MM.1S (cell line): ENCODE measurements around the gene LDLRAD4.

Source experiments
- DNase-seq: peaks from one replicate; pipeline ENCODE4 v3.0.0-alpha.2; 2015
- H2AFZ ChIP-seq: fragments of 300-600 bp; sonication (generic); 2 replicates; pipeline ENCODE4 v1.6.0; 2016; ENCODE audit warnings: antibody characterized with exemption, low read length
- H3F3A ChIP-seq: fragments of 300-600 bp; sonication (generic); 2 replicates; pipeline ENCODE4 v1.6.1; 2016; ENCODE audit warnings: mild to moderate bottlenecking, antibody characterized with exemption, low read length, moderate library complexity, mixed read lengths; ENCODE audit not compliant: insufficient read depth
- H3K27ac ChIP-seq: fragments of 300-600 bp; sonication (generic); 2 replicates; pipeline ENCODE4 v1.5.1; 2016; ENCODE audit warnings: mild to moderate bottlenecking, low read length
- H3K27me3 ChIP-seq: fragments of 300-600 bp; sonication (generic); replicated peaks from 2 replicates; pipeline ENCODE4 v1.6.0; 2016; ENCODE audit warnings: low read length; ENCODE audit not compliant: insufficient read depth
- H3K36me3 ChIP-seq: fragments of 300-600 bp; sonication (generic); replicated peaks from 2 replicates; pipeline ENCODE4 v1.6.1; 2016; ENCODE audit warnings: mild to moderate bottlenecking, low read length, mixed read lengths; ENCODE audit not compliant: insufficient read depth
- H3K4me1 ChIP-seq: fragments of 300-600 bp; sonication (generic); 2 replicates; pipeline ENCODE4 v1.6.1; 2016; ENCODE audit warnings: low read length, mixed read lengths
- H3K4me2 ChIP-seq: fragments of 300-600 bp; sonication (generic); 2 replicates; pipeline ENCODE4 v1.6.0; 2016; ENCODE audit warnings: low read depth, low read length
- H3K4me3 ChIP-seq: fragments of 300-600 bp; sonication (generic); 2 replicates; pipeline ENCODE4 v1.5.1; 2016; ENCODE audit warnings: low read length, mixed read lengths
- H3K79me2 ChIP-seq: fragments of 300-600 bp; sonication (generic); 2 replicates; pipeline ENCODE4 v1.6.1; 2016; ENCODE audit warnings: mixed run types, low read length, mixed read lengths
- H3K9ac ChIP-seq: fragments of 300-600 bp; sonication (generic); 2 replicates; pipeline ENCODE4 v1.6.1; 2016; ENCODE audit warnings: low read length, mixed read lengths
- H3K9me2 ChIP-seq: fragments of 300-600 bp; sonication (generic); replicated peaks from 2 replicates; pipeline ENCODE4 v1.6.1; 2016; ENCODE audit warnings: mild to moderate bottlenecking, low read length, mixed read lengths; ENCODE audit not compliant: insufficient read depth
- H3K9me3 ChIP-seq: fragments of 300-600 bp; sonication (generic); replicated peaks from 2 replicates; pipeline ENCODE4 v1.6.1; 2016; ENCODE audit warnings: mild to moderate bottlenecking, low read length, mixed read lengths; ENCODE audit not compliant: insufficient read depth
- H4K20me1 ChIP-seq: fragments of 300-600 bp; sonication (generic); 2 replicates; pipeline ENCODE4 v1.6.1; 2016; ENCODE audit warnings: mild to moderate bottlenecking, low read length, moderate library complexity, mixed read lengths; ENCODE audit not compliant: insufficient read depth
- EZH2 ChIP-seq: fragments of 300-600 bp; sonication (generic); optimal IDR thresholded peaks from 2 replicates; pipeline ENCODE3; 2017; ENCODE audit warnings: low read depth, mild to moderate bottlenecking, antibody characterized with exemption, low read length, mixed read lengths
- EZH2phosphoT487 ChIP-seq: fragments of 300-600 bp; sonication (generic); IDR thresholded peaks from 2 replicates; pipeline ENCODE4 v1.6.1; 2018; ENCODE audit warnings: antibody characterized with exemption, low read length
- TF ChIP-seq, protein P1 (sequence below): fragments of 300-600 bp; sonication (generic); IDR thresholded peaks from 2 replicates; pipeline ENCODE4 v1.5.1; 2016; ENCODE audit warnings: antibody characterized with exemption, low read length, mixed read lengths

The LDLRAD4 gene

GRCh38 chr18:13546638-13547037 lies 328.1 kb downstream of the LDLRAD4 start:
- H3K9ac ChIP-seq, result no peak overlapping the region
- TF ChIP-seq, protein P1, sequence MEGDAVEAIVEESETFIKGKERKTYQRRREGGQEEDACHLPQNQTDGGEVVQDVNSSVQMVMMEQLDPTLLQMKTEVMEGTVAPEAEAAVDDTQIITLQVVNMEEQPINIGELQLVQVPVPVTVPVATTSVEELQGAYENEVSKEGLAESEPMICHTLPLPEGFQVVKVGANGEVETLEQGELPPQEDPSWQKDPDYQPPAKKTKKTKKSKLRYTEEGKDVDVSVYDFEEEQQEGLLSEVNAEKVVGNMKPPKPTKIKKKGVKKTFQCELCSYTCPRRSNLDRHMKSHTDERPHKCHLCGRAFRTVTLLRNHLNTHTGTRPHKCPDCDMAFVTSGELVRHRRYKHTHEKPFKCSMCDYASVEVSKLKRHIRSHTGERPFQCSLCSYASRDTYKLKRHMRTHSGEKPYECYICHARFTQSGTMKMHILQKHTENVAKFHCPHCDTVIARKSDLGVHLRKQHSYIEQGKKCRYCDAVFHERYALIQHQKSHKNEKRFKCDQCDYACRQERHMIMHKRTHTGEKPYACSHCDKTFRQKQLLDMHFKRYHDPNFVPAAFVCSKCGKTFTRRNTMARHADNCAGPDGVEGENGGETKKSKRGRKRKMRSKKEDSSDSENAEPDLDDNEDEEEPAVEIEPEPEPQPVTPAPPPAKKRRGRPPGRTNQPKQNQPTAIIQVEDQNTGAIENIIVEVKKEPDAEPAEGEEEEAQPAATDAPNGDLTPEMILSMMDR, result no peak
- TF ChIP-seq EZH2phosphoT487 (no peak), EZH2 (no peak)

GRCh38 chr18:13547347-13547746 lies 328.8 kb downstream of the LDLRAD4 start:
- Histone ChIP-seq H3F3A (no peaks in the 10 kb centered on the region), H3K9me2 (no peaks in the 10 kb centered on the region), H3K9ac (no peak overlapping the region), H3K79me2 (no peaks in the 10 kb centered on the region), H3K4me2 (no peak overlapping the region), H4K20me1 (no peaks in the 10 kb centered on the region), H2AFZ (no peak overlapping the region), H3K4me1 (peaks cover 9% of the 10 kb centered on the region), H3K36me3 (no peaks in the 10 kb centered on the region), H3K27ac (no peak overlapping the region), H3K27me3 (no peaks in the 10 kb centered on the region), H3K9me3 (no peaks in the 10 kb centered on the region), H3K4me3 (no peak overlapping the region)
- DNase-seq, result no peak
- no peak for TF ChIP-seq EZH2phosphoT487
- TF ChIP-seq, protein P1, result no peak
- no peak for TF ChIP-seq EZH2

More at GRCh38 chr18:13546638-13547037, 328.1 kb downstream of the LDLRAD4 start:
- H3K27me3 ChIP-seq, result no peaks in the 10 kb centered on the region
- H3F3A ChIP-seq, result no peaks in the 10 kb centered on the region
- no peak for DNase-seq
- no peak overlapping the region for H3K27ac ChIP-seq
- H3K9me3 ChIP-seq, result no peaks in the 10 kb centered on the region
- H3K4me2 ChIP-seq, result no peak overlapping the region
- no peak overlapping the region for H3K4me3 ChIP-seq
- peaks cover 9% of the 10 kb centered on the region for H3K4me1 ChIP-seq
- H3K79me2 ChIP-seq, result no peaks in the 10 kb centered on the region
- H3K9me2 ChIP-seq, result no peaks in the 10 kb centered on the region
- H2AFZ ChIP-seq, result no peak overlapping the region
- H4K20me1 ChIP-seq, result no peaks in the 10 kb centered on the region
- H3K36me3 ChIP-seq, result no peaks in the 10 kb centered on the region

GRCh38 chr18:13548106-13548819 lies 329.7 kb downstream of the LDLRAD4 start:
- no peaks in the 10 kb centered on the region for H3K9me2 ChIP-seq
- no peak overlapping the region for H3K4me3 ChIP-seq
- no peak overlapping the region for H3K9ac ChIP-seq
- no peak overlapping the region for H2AFZ ChIP-seq
- no peaks in the 10 kb centered on the region for H3F3A ChIP-seq
- DNase-seq, result no peak
- peaks cover 9% of the 10 kb centered on the region for H3K4me1 ChIP-seq
- no peaks in the 10 kb centered on the region for H3K79me2 ChIP-seq
- H3K36me3 ChIP-seq, result no peaks in the 10 kb centered on the region
- no peak overlapping the region for H3K4me2 ChIP-seq
- no peaks in the 10 kb centered on the region for H3K27me3 ChIP-seq
- no peak overlapping the region for H3K27ac ChIP-seq
- no peaks in the 10 kb centered on the region for H4K20me1 ChIP-seq
- no peaks in the 10 kb centered on the region for H3K9me3 ChIP-seq
- TF ChIP-seq, protein P1, result no peak
- no peak for TF ChIP-seq EZH2phosphoT487
- no peak for TF ChIP-seq EZH2
